GM12865 (cell line): ENCODE results near the gene TSPAN14.
A peak's percentile ranks its signal among the peaks of the same experiment; 100 is the strongest.

Experiments
- DNase-seq: peaks from one replicate; pipeline ENCODE4 v3.0.0; 2010; ENCODE audit warnings: low read depth
- H3K4me3 ChIP-seq: 2 replicates; pipeline ENCODE4 v1.5.1; 2011; ENCODE audit warnings: mild to moderate bottlenecking, low read depth, low read length, control low read depth
- CTCF ChIP-seq: IDR thresholded peaks from 2 replicates; pipeline ENCODE4 v1.5.1; 2011; ENCODE audit warnings: low read length, control low read depth, low read depth, inconsistent platforms; ENCODE audit not compliant: insufficient read depth; ENCODE audit errors: missing control alignments

TSPAN14 gene

GRCh38 chr10:80459047-80459865 lies 5.1 kb downstream of the TSPAN14 start:
- H3K4me3 ChIP-seq = peak overlapping the region; percentile 3; the same call in 1 of the 2 replicates
- peak; percentile 12 for TF ChIP-seq CTCF
- peak; percentile 89 for DNase-seq

GRCh38 chr10:80460399-80461207 lies 6.5 kb downstream of the TSPAN14 start:
- DNase-seq = peak; percentile 14
- TF ChIP-seq CTCF = no peak
- no peak overlapping the region for H3K4me3 ChIP-seq

GRCh38 chr10:80461208-80462183 lies 7.4 kb downstream of the TSPAN14 start:
- DNase-seq = no peak
- H3K4me3 ChIP-seq = no peak overlapping the region
- TF ChIP-seq CTCF = no peak

GRCh38 chr10:80462299-80462980 lies 8.3 kb downstream of the TSPAN14 start:
- H3K4me3 ChIP-seq = no peak overlapping the region
- DNase-seq = no peak
- TF ChIP-seq CTCF = no peak

- DNase-seq = peak; percentile 28
Observed at GRCh38 chr10:80462981-80463741, 9.1 kb downstream of the TSPAN14 start.

More at GRCh38 chr10:80462981-80463741, 9.1 kb downstream of the TSPAN14 start:
- no peak overlapping the region for H3K4me3 ChIP-seq
- no peak for TF ChIP-seq CTCF
